OCI-LY7 (cell line): ENCODE results near the gene HAT1. TPM values are rescaled to one million over a fixed set of nuclear protein-coding genes. Genes with fewer than 3 reads are reported as not detected.
"Not testable (repeated sequence)": the region's sequence is repeated elsewhere in the genome, so short reads cannot be mapped to it uniquely, and the experiment has no call there.

ENCODE experiments used
- BruUV-seq: library from RNA; stranded (reverse); fragments of 400-500 nt; replicated peaks from 2 replicates; lab custom pipeline; 2021; lab: Mats Ljungman, UMichigan
- CTCF ChIA-PET: fragments of 300-600 bp; sonication (Branson Sonifier 250); formaldehyde crosslinking; loops from one replicate; lab custom pipeline; 2022; ENCODE audit warnings: antibody characterized with exemption; ENCODE audit not compliant: unreplicated experiment; lab: Charles Lee
- POLR2A ChIA-PET: fragments of 300-600 bp; sonication (Branson Sonifier 250); formaldehyde crosslinking; loops from one replicate; lab custom pipeline; 2022; ENCODE audit warnings: antibody characterized with exemption; lab: Charles Lee
- DNase-seq: peaks from one replicate; pipeline ENCODE4 v3.0.0-alpha.2; 2015; ENCODE audit warnings: low spot score
- H2AFZ ChIP-seq: fragments of 200-600 bp; sonication (generic), shearing (Covaris generic); 2 replicates; pipeline ENCODE4 v1.6.1; 2014; ENCODE audit warnings: mild to moderate bottlenecking, antibody characterized with exemption, low read length, moderate library complexity
- H3K27ac ChIP-seq: fragments of 200-600 bp; sonication (generic); 2 replicates; pipeline ENCODE4 v1.5.1; 2014; ENCODE audit warnings: mixed run types, low read depth, mild to moderate bottlenecking, moderate library complexity, low read length, inconsistent platforms; ENCODE audit not compliant: poor library complexity, severe bottlenecking
- H3K36me3 ChIP-seq: fragments of 200-600 bp; sonication (generic); 2 replicates; pipeline ENCODE4 v1.6.1; 2014; ENCODE audit warnings: mild to moderate bottlenecking, antibody characterized with exemption, low read length, moderate library complexity, mixed read lengths; ENCODE audit not compliant: insufficient read depth
- H3K4me1 ChIP-seq: fragments of 200-600 bp; sonication (generic); 2 replicates; pipeline ENCODE4 v1.5.1; 2014; ENCODE audit warnings: mild to moderate bottlenecking, low read length; ENCODE audit not compliant: insufficient read depth, poor library complexity, severe bottlenecking
- H3K4me2 ChIP-seq: fragments of 200-600 bp; sonication (generic); 2 replicates; pipeline ENCODE4 v1.6.1; 2014; ENCODE audit warnings: mild to moderate bottlenecking, low read length
- H3K4me3 ChIP-seq: fragments of 200-600 bp; sonication (generic); 2 replicates; pipeline ENCODE4 v1.5.1; 2014; ENCODE audit warnings: mild to moderate bottlenecking, low read depth, low read length; ENCODE audit not compliant: poor library complexity, severe bottlenecking
- H3K79me2 ChIP-seq: fragments of 200-600 bp; sonication (generic); 2 replicates; pipeline ENCODE4 v1.6.1; 2016; ENCODE audit warnings: low read depth, mild to moderate bottlenecking, low read length, moderate library complexity, mixed read lengths; ENCODE audit not compliant: insufficient read depth
- H3K9me2 ChIP-seq: fragments of 200-600 bp; sonication (generic); 2 replicates; pipeline ENCODE4 v1.6.1; 2016; ENCODE audit warnings: mild to moderate bottlenecking, low read length, mixed read lengths; ENCODE audit not compliant: insufficient read depth
- H3K9me3 ChIP-seq: fragments of 200-600 bp; sonication (generic); 2 replicates; pipeline ENCODE4 v1.6.1; 2014; ENCODE audit warnings: mild to moderate bottlenecking, mixed run types, low read length, mixed read lengths
- H4K20me1 ChIP-seq: fragments of 200-600 bp; sonication (generic); 2 replicates; pipeline ENCODE4 v1.6.1; 2014; ENCODE audit warnings: mild to moderate bottlenecking, antibody characterized with exemption, low read length, moderate library complexity, mixed read lengths; ENCODE audit not compliant: insufficient read depth
- EZH2phosphoT487 ChIP-seq: fragments of 200-600 bp; sonication (generic); IDR thresholded peaks from 2 replicates; pipeline ENCODE4 v1.6.1; 2018; ENCODE audit warnings: low read depth, borderline replicate concordance, mild to moderate bottlenecking, mixed run types, antibody characterized with exemption, low read length, moderate library complexity, mixed read lengths
- intact Hi-C: fragments of 100-400 bp; cut with micrococcal nuclease; formaldehyde crosslinking; loops from one replicate; pipeline ENCODE4 v1.10.0; 2022; ENCODE audit not compliant: unreplicated experiment
- total RNA-seq, 2 experiments: library from RNA; depleted of rRNA in 1 of 2; stranded (reverse); fragments of >200 nt in 1 of 2; shearing (Covaris generic) in 1 of 2; gene quantifications; 2 replicates each; pipeline ENCODE4 v1.2.3, GENCODE V29; 2014 to 2022
- TF ChIP-seq, protein P1 (sequence below): fragments of 200-600 bp; sonication (generic); conservative IDR thresholded peaks from 2 replicates; pipeline ENCODE4 v1.5.1; 2014; ENCODE audit warnings: mild to moderate bottlenecking, antibody characterized with exemption, low read length, moderate library complexity, mixed read lengths

The HAT1 gene
- total RNA-seq, 2 experiments from 2014 or later = 77.5 to 96.5 TPM

DNA sequence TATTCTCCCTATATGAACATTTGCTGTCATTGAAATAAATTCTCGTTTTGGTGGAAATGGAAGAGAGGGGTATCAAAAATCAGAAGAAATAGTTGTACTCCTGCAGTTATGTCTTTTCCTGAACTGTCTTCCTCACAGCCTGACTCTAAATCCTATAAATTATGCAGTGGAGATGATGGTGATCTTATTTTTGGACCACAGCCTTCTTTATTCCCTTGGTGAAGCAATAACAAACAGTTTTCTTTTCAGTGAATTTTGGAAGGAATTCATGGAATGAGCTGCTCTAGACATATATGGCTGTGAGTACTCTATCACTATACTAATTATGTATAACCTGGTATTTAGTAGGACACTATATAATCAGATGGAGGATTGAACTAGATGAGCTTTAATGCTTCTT is 26.5 kb upstream of the HAT1 start:
- ChIA-PET POLR2A (interaction anchor here (0.6 to 1.9 kb wide), 5 partner anchors 8 to 1853 kb away, joined by 3 to 9 read pairs (median 4); partner anchors contain the start of gene HAT1), CTCF (no interaction called here)
- no TSS peak for BruUV-seq
- Histone ChIP-seq H3K4me2 (no peak overlapping the region), H4K20me1 (no peaks in the 10 kb centered on the region), H2AFZ (no peak overlapping the region), H3K4me1 (peaks cover 17% of the 10 kb centered on the region), H3K79me2 (peaks cover 23% of the 10 kb centered on the region; the same call in 1 of the 2 replicates), H3K9me3 (peaks cover 6% of the 10 kb centered on the region; the same call in 1 of the 2 replicates), H3K36me3 (peaks cover 18% of the 10 kb centered on the region), H3K9me2 (no peaks in the 10 kb centered on the region), H3K27ac (no peak overlapping the region), H3K4me3 (no peak overlapping the region)
- intact Hi-C loops = loop anchor here (2.0 kb wide), 1 partner anchor 27 kb away; the partner anchor contains the start of gene HAT1
- TF ChIP-seq EZH2phosphoT487 = no peak
- TF ChIP-seq, protein P1, sequence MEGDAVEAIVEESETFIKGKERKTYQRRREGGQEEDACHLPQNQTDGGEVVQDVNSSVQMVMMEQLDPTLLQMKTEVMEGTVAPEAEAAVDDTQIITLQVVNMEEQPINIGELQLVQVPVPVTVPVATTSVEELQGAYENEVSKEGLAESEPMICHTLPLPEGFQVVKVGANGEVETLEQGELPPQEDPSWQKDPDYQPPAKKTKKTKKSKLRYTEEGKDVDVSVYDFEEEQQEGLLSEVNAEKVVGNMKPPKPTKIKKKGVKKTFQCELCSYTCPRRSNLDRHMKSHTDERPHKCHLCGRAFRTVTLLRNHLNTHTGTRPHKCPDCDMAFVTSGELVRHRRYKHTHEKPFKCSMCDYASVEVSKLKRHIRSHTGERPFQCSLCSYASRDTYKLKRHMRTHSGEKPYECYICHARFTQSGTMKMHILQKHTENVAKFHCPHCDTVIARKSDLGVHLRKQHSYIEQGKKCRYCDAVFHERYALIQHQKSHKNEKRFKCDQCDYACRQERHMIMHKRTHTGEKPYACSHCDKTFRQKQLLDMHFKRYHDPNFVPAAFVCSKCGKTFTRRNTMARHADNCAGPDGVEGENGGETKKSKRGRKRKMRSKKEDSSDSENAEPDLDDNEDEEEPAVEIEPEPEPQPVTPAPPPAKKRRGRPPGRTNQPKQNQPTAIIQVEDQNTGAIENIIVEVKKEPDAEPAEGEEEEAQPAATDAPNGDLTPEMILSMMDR = no peak
- DNase-seq = no peak

DNA sequence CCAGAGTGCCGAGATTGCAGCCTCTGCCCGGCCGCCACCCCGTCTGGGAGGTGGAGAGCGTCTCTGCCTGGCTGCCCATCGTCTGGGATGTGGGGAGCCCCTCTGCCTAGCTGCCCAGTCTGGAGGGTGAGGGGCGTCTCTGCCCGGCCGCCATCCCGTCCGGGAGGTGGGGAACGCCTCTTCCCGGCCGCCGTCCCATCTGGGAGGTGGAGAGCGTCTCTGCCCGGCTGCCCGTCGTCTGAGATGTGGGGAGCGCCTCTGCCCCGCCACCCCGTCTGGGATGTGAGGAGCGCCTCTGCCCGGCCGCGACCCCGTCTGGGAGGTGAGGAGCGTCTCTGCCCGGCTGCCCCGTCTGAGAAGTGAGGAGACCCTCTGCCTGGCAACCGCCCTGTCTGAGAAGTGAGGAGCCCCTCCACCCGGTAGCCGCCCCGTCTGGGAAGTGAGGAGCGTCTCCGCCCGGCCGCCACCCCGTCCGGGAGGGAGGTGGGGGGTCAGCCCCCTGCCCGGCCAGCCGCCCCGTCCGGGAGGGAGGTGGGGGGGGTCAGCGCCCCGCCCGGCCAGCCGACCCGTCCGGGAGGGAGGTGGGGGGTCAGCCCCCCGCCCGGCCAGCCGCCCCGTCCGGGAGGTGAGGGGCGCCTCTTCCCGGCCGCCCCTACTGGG is 22.5 kb upstream of the HAT1 start:
- H2AFZ ChIP-seq, intact Hi-C loops, CTCF ChIA-PET, H3K4me3 ChIP-seq, H3K27ac ChIP-seq, H3K36me3 ChIP-seq, H3K4me2 ChIP-seq, H3K9me3 ChIP-seq, POLR2A ChIA-PET, DNase-seq, H4K20me1 ChIP-seq, H3K79me2 ChIP-seq, H3K9me2 ChIP-seq, BruUV-seq: not testable (repeated sequence)
- peaks cover 19% of the 10 kb centered on the region for H3K4me1 ChIP-seq

DNA sequence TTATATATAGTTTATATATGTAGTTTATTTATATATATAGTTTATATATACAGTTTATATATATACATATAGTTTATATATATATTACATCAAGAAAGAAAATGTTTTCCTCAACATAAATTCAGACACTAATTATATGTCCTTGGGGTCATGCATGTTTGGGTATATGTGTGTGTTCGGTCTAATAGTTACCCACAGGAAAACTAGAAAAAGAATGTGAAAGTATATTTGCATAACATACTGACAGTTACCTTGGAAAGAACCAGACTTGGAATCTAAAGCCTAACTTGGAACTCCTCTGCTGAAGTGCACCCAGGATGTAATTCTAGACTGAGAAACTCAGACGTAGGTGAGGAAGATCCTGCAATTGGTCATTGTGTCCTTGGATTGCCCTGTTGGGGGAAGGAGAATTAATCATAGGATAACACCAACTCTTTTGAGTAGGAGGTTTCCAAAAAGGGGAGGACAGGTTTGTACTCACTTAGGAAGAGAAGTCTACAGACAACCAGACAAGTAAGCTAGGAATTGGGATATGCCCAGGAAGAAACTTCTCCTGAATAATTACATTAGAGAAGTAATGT is 19.3 kb upstream of the HAT1 start:
- peak; percentile 8 for DNase-seq
- BruUV-seq = no TSS peak

More for the DNA sequence above, 19.3 kb upstream of the HAT1 start:
- POLR2A ChIA-PET = interaction anchor here (0.6 to 2.0 kb wide), 4 partner anchors 9 to 507 kb away, joined by 3 to 8 read pairs (median 4); partner anchors contain the start of genes HAT1 and SLC25A12
- Histone ChIP-seq H3K4me1 (peaks cover 15% of the 10 kb centered on the region), H3K9me3 (peaks cover 6% of the 10 kb centered on the region; the same call in 1 of the 2 replicates), H3K4me2 (peak overlapping the region; percentile 40; the same call in 1 of the 2 replicates), H3K4me3 (no peak overlapping the region), H4K20me1 (no peaks in the 10 kb centered on the region), H2AFZ (no peak overlapping the region), H3K79me2 (no peaks in the 10 kb centered on the region), H3K27ac (no peak overlapping the region), H3K36me3 (no peaks in the 10 kb centered on the region), H3K9me2 (no peaks in the 10 kb centered on the region)
- intact Hi-C loops = no loop called here
- TF ChIP-seq, protein P1 = no peak
- TF ChIP-seq EZH2phosphoT487 = no peak
- CTCF ChIA-PET = no interaction called here
